HG03039 (cell line): Measurements from ENCODE around the gene TPSD1.
"Not testable (repeated sequence)": the region's sequence is repeated elsewhere in the genome, so short reads cannot be mapped to it uniquely, and the experiment has no call there.

Experiments used
- ATAC-seq: cut with Tn5 transposase; IDR thresholded peaks from one replicate; pipeline ENCODE4 v1.9.1; 2021; ENCODE audit warnings: mild to moderate bottlenecking, moderate library complexity; ENCODE audit not compliant: unreplicated experiment

The TPSD1 gene

GRCh38 chr16:1262210-1262845 lies 6.5 kb downstream of the TPSD1 start:
- no peak for ATAC-seq

DNA sequence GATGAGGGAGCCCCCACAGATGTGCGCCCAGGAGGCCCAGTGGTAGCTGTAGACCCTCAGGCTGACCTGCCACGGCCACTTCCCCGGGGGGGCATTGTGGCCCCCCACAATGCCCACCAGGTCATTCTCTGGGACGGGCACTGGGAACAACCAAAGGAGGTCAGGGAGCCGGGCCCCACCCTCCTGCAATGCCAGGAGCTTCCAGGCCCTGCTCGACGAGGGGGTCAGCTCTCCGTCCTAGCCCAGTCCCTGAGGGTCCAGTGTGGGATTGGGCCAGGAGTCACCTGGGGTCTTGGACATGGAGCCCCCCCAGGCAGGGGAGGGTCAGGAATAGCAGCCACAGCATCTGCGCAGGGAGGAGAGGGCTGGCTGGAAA lies 7.0 kb downstream of the TPSD1 start:
- no peak for ATAC-seq

DNA sequence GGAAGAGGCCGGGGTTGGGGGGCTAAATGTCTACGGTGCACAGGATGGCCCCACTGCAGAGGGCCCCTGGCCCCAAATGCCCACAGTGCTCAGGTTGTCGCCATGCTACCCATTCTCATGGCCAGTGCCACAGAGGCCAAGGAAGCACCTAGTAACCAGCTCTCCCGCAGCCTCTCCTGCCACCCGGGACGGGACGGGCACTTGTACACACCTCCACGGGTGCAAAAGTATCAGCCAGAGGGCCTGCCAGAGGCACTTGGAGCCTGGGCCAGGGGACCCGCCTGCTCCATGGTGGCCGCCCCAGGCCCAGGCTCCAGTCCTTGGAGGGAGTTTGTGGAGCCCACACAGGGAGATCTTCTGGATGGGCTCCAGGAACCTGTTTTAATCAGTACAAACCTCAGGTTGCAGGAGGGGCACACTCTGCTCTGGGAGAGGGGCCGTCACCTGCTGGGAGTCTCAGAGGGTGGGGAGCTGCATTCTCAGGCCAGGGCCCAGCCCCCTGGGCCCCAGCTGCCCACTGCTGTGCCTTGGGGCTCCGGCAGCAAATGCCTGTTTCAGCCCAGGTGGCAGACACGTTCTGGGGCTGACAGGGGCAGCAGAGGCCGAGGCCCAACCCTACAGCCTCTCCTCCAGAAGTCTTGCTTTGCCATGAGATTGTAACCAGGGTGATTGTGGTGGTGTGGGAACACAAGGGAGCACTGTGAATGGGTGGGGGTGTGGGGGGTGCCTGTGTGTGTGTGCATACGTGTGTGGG lies 7.9 kb downstream of the TPSD1 start:
- ATAC-seq = no peak

- no peak for ATAC-seq
Observed at GRCh38 chr16:1264345-1265089, 8.6 kb downstream of the TPSD1 start.

GRCh38 chr16:1265090-1265630 lies 9.3 kb downstream of the TPSD1 start:
- ATAC-seq = no peak

DNA sequence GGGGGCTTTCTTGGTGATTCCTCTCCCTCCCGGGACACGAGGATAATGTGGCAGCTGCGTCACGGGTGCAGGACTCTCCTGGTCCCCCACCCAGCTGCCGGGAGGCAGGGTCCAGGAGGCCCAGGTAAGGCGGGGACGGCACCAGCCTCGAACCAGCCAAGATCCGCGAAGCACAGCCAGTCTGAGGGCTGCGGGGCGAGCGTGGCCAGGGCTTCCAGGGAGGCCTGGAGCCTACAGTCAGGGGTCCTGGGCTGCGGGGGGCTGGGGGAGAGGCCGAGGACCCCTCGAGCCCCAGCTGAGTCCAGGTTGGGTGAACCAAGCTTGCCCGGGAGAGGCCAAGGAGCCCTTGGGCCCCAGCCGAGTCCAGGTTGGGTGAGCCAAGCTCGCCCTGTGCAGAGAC lies 10.0 kb downstream of the TPSD1 start:
- no peak for ATAC-seq

DNA sequence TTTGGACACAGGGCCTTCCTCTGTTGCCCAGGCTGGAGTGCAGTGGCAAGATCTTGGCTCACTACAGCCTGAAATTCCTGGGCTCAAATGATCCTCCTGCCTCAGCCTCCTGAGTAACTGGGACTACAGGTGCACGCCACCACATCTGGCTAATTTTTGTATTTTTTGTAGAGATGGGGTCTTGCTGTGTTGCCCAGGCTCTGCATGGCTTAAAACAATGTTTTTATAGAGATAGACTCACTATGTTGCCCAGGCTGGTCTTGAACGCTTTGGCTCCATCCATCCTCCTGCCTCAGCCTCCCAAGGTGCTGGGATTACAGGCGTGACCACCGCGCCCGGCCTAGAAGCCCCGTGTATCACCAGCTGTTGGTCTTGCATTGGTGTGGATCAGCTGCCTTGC lies 13.5 kb downstream of the TPSD1 start:
- ATAC-seq = not testable (repeated sequence)

- no peak for ATAC-seq
Observed at GRCh38 chr16:1271380-1271723, 15.5 kb downstream of the TPSD1 start.

GRCh38 chr16:1271724-1272413 lies 16.0 kb downstream of the TPSD1 start:
- ATAC-seq = not testable (repeated sequence)

- no peak for ATAC-seq
Observed at GRCh38 chr16:1272453-1273198, 16.8 kb downstream of the TPSD1 start.

DNA sequence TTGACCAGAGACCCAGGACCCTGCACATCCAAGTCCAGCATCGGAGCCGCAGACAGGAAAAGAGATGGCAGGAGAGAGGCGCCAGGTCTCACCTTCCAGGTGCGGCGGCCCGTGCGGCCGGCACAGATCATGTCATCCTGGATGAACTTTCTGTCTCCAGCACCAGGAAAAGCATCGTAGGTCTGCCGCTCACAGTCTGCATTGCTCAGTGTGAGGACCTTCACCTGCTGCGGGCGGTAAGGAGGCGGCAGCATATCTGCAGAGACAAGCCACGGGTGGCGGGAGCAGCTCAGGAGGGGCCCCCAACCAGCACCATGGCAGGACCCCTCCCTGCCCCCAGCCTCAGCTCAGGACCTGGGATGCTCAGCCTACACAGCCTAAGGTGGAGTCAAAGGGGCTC lies 17.9 kb downstream of the TPSD1 start:
- ATAC-seq = no peak

- ATAC-seq = no peak
Observed at GRCh38 chr16:1274767-1275166, 18.9 kb downstream of the TPSD1 start.

GRCh38 chr16:1275791-1276579 lies 20.1 kb downstream of the TPSD1 start:
- no peak for ATAC-seq

GRCh38 chr16:1276580-1276878 lies 20.7 kb downstream of the TPSD1 start:
- no peak for ATAC-seq

- ATAC-seq = no peak
Observed at GRCh38 chr16:1277151-1277598, 21.3 kb downstream of the TPSD1 start.

DNA sequence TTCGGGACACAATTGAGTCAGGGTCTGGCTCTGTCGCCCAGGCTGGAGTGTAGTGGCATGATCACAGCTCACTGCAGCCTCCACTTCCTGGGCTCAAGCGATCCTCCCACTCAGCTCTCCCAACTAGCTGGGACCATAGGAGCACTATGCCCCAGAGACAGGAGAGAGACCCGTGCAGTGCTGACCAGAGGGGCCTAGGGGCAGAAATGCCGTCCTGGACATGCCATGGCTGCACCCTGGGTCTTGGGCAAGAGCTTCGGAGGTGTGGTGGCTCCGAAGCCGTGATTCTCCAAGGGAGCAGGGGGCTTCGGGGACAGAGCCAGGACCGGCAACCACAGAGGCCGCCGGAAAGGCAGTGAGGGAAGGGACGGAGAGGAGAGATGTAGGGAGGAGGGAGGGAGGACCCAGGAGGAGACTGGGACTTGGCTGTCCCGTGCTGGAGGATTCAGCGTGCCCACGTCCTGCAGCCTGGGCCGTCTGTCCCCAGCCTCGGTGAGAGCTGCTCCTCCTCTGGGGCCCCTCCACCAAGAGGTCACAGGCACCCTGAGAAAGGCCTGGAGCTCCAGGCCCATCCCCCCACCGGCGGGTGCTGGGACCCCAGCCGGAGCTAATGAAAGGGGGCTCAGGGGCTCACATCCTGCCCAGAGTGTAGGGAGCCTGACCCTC lies 21.9 kb downstream of the TPSD1 start:
- no peak for ATAC-seq

DNA sequence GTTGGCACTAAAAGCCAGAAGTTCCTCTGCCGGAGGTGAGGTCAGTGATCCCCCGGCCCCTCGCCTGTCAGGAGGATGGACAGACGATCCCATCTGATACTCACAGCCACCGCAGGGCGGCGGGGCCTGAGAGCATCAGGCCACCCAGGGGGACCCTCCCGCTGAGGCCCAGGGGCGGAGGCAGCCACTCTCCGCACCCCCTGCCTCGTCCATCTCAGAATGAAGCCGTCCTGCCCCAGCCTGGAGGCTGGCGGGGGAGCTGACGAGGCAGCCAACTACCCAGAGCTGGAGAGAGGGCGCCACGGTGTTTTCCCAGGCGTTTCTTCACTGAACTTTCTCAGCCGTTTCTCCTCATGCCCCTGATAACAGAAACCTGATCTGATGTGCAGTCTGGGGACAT lies 22.6 kb downstream of the TPSD1 start:
- ATAC-seq = no peak

- no peak for ATAC-seq
Observed at GRCh38 chr16:1279081-1279944, 23.4 kb downstream of the TPSD1 start.
